ENCODE results near the gene PDXP. TPM values are rescaled to one million over a fixed set of nuclear protein-coding genes. Genes with fewer than 3 reads are reported as not detected.
"Not testable (repeated sequence)": the region's sequence is repeated elsewhere in the genome, so short reads cannot be mapped to it uniquely, and the experiment has no call there.

The PDXP gene
- polyA plus RNA-seq, 3 donors: 16.4 to 17.7 (median 16.8) TPM

- no peak for DNase-seq (ENCODE audit: low read depth in 3 of 3, low spot score in 2 of 3)
These were observed 17.0 kb upstream of the PDXP start for GRCh38 chr22:37641561-37641949.

DNA sequence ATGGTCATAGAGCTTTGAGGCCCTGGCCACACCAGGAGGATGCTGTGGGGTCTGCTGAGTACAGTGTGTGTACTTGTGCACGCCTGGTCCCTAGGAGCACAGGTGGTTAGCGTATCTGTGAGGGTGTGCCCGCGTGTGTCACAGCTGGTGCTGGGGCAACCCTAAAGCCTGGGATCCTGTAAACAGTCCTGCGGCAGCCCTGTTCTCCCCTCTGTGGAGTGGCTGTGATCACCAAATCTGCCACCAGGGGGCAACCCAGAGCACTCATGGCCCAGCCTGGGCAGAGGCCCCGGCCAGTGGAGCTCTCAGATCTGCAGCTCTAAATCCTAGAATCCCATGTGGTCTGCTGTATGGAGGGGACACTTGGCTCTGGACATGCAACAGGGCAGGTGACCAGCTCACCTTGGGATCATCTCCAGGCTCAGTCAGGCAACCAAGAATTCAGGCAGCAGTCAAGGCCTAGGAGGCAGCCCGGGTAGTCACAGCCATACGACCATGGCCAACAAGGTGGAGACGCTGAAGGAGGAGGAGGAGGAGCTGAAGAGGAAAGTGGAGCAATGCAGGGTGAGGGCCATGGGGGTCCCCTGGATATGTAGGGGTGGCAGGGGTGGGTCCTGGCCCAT, 15.2 kb upstream of the PDXP start:
- no peak for DNase-seq (ENCODE audit: low read depth in 3 of 3, low spot score in 2 of 3)

DNA sequence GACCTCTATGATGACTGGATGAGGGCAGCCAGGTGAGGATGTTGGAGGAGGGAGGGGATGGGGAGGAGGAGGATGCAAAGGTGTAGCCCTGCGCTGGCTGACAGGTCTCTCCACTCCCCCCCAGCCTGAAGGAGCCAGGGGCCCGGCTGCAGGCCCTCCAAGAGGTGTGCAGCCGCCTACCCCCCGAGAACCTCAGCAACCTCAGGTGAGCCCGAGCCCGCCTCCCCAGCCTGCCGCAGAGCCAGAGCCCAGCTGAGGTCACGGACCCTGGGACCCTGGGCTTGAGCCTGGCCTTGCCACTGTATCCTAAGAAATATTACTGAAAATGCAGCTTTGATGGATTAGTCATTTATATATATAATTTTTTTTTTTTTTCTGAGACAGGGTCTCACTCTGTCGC, 11.2 kb upstream of the PDXP start:
- DNase-seq (ENCODE audit: low read depth in 3 of 3, low spot score in 2 of 3): no peak

GRCh38 chr22:37647928-37648327, 10.6 kb upstream of the PDXP start:
- DNase-seq (ENCODE audit: low read depth in 3 of 3, low spot score in 2 of 3): no peak

GRCh38 chr22:37650463-37651136, 7.9 kb upstream of the PDXP start:
- DNase-seq (ENCODE audit: low read depth in 3 of 3, low spot score in 2 of 3): no peak

- no peak for DNase-seq (ENCODE audit: low read depth in 3 of 3, low spot score in 2 of 3)
These were observed 3.8 kb upstream of the PDXP start for GRCh38 chr22:37654563-37655251.

DNA sequence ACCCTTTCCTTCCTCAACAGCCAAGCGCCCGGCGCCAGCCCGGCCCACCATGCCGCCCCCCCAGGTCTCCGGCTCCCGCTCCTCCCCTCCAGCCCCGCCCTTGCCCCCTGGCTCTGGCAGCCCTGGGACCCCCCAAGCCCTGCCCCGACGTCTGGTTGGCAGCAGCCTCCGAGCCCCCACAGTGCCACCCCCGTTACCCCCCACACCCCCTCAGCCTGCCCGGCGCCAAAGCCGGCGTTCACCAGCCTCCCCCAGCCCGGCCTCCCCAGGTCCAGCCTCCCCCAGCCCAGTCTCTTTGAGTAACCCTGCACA, 3.3 kb upstream of the PDXP start:
- DNase-seq (ENCODE audit: low read depth in 3 of 3, low spot score in 2 of 3): no peak

DNA sequence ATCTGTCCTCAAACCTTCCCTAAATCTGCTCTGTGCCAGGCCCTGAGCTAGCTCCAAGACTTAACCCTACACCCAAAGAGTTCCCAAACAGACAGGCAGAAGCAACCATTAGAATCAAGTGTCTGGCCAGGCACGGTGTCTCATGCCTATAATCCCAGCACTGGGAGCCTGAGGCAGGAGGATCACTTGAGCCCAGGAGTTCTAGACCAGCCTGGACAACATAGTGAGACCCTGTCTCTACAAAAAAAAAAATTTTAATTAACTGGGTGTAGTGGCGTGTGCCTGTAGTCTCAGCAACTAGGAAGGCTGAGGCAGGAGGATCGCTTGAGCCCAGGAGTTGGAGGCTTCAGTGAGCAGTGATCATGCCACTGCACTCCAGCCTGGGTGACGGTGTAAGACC, 1.9 kb upstream of the PDXP start:
- DNase-seq (ENCODE audit: low read depth in 3 of 3, low spot score in 2 of 3): not testable (repeated sequence)

- no peak for DNase-seq (ENCODE audit: low read depth in 3 of 3, low spot score in 2 of 3)
These were observed 862 bp upstream of the PDXP start for GRCh38 chr22:37657590-37658132.

DNA sequence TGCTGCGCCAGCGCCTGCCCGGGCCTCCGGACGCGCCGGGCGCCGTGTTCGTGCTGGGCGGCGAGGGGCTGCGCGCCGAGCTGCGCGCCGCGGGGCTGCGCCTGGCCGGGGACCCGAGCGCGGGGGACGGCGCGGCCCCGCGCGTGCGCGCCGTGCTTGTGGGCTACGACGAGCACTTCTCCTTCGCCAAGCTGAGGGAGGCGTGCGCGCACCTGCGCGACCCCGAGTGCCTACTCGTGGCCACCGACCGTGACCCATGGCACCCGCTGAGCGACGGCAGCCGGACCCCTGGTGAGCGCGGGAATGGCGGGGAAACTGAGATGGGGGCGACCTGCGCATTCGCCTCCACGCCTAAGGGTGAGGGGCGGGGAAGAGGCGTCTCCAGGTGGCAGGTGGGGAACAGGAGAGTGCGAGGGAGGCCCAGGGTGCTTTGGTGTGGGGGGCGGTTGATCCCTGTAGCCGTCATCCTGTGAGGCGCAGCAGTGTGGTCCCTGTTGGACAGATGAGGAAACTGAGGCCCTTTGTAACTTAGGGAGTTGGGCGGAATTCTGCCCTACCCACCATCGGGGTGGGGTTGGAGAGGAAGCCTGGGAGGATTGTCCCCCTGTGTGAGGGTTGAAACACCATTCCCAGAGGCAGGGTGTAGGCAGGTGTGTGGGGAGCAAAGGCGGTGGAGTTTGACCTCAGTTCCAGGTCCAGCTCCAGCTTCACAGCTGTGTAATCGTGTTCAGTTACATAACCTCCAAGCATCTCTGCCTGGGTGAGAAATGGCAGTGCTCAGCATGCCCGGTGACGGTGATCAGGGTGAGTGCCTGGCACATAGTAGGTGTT, 758 bp downstream of the PDXP start:
- DNase-seq (ENCODE audit: low read depth in 3 of 3, low spot score in 2 of 3): no peak

DNA sequence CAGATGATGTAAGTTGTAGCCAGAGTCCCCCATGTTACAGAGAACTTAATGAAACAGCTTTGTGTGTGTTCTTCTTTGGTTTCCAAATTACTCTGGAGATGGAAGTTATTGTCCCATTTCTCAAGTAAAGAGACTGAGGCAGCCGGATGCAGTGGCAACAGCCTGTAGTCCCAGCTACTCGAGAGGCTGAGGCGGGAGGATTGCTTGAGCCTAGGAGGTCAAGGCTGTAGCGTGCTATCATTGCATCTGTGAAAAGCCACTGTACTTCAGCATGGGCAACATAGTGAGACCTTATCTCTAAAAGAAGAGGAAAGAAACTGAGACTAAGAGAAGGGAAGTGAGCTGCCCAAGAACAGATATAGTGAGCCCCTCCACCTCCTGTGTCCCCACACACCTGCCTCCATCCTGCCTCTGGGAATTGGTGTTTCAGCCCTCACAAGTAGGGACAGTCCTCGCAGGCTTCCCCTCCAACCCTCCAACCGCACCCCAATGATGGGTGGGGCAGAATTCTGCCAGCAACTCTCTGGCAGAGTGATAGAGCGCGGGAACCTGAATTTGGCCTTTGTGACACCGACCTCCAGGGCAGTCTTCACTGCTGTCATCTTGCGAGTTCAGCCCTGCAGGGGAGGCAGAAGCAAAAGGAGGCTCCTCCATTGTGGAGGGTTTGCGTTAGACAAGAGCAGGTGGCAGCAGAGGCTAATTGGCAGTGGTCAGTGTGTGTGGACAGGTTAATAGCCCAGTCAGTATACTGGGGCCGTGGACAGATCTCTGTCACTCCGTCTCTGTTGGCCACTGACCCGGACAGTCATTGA, 1.6 kb downstream of the PDXP start:
- DNase-seq (ENCODE audit: low read depth in 3 of 3, low spot score in 2 of 3): no peak

- DNase-seq (ENCODE audit: low read depth in 3 of 3, low spot score in 2 of 3): no peak
These were observed 2.2 kb downstream of the PDXP start for GRCh38 chr22:37660709-37661045.

GRCh38 chr22:37661160-37661924, 2.8 kb downstream of the PDXP start:
- no peak for DNase-seq (ENCODE audit: low read depth in 3 of 3, low spot score in 2 of 3)

DNA sequence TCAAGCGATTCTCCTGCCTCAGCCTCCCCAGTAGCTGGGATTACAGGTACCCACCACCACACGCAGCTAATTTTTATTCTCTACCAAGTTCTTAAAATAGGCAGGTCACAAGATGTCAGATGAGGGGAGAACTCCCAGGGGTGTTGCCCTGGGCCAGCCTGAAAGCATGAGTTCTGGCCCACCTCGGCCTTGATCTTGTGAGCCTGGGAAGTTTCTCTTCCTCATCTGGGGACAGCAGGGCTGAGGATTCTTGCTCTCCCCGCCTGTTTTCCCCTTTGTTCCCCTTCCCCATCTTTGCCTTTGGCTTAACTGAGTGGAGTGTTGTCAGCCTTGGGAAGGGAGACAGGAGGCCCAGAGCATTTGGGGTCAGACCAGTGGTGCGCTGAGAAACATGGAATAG, 3.5 kb downstream of the PDXP start:
- no peak for DNase-seq (ENCODE audit: low read depth in 3 of 3, low spot score in 2 of 3)

DNA sequence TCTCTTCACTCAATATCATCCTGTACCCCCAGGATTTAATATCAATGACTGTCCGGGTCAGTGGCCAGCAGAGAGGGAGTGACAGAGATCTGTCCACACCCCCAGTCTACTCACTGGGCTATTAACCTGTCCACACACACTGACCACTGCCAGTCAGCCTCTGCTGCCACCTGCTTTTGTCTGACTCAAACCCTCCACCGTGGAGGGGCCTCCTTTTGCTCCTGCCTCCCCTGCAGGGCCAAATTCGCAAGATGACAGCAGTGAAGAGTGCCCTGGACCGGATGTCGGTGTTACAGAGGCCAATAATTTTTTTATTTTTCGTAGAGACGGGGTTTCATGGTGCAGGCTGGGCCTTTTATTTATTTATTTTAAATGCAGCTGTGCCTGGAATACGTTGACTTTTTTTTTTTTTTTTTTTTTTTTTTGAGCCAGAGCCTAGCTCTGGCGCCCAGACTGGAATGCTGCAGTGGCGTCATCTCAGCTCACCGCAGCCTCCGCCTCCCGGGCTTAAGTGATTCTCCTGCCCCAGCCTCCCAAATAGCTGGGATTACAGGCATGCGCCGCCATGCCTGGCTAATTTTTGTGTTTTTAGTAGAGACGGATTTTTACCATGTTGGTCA, 5.1 kb downstream of the PDXP start:
- no peak for DNase-seq (ENCODE audit: low read depth in 3 of 3, low spot score in 2 of 3)

- no peak for DNase-seq (ENCODE audit: low read depth in 3 of 3, low spot score in 2 of 3)
These were observed 6.0 kb downstream of the PDXP start for GRCh38 chr22:37664249-37665101.

DNA sequence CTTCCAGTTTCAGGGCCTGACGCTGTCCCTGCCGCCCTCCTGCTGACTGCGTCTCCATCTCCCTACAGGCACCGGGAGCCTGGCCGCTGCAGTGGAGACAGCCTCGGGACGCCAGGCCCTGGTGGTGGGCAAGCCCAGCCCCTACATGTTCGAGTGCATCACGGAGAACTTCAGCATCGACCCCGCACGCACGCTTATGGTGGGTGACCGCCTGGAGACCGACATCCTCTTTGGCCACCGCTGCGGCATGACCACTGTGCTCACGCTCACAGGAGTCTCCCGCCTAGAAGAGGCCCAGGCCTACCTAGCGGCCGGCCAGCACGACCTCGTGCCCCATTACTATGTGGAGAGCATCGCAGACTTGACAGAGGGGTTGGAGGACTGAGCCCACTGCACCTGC, 7.0 kb downstream of the PDXP start:
- DNase-seq (ENCODE audit: low read depth in 3 of 3, low spot score in 2 of 3): no peak

- DNase-seq (ENCODE audit: low read depth in 3 of 3, low spot score in 2 of 3): no peak
These were observed 11.1 kb downstream of the PDXP start for GRCh38 chr22:37669586-37669985.
